Breast epithelium (tissue), 3 donors: ENCODE data around the gene API5.

Source experiments
- CTCF ChIP-seq, 3 donors: fragments of 450-650 bp; IDR thresholded peaks; one replicate each; pipeline ENCODE4 v1.5.1; 2016 to 2017; ENCODE audit warnings: antibody characterized with exemption in 3 of 3, mild to moderate bottlenecking in 3 of 3, moderate library complexity in 3 of 3
- POLR2AphosphoS5 ChIP-seq, 3 donors: sonication (generic); formaldehyde crosslinking; IDR thresholded peaks; one replicate each; pipeline ENCODE4 v1.6.1; 2017; ENCODE audit warnings: antibody characterized with exemption in 3 of 3

- no peak for TF ChIP-seq CTCF (IDR thresholded peaks at IDR 0.05)
- TF ChIP-seq POLR2AphosphoS5 (IDR thresholded peaks at IDR 0.05) = no peak
Measured at GRCh38 chr11:43376594-43376993, 64.8 kb downstream of the API5 start.
